RWPE2 (cell line): ENCODE results near the gene FGF4.

ENCODE experiments used
- ATAC-seq: fragments of 200-7000 bp; cut with Tn5 transposase; 3 replicates; pipeline ENCODE4 v1.9.1; 2021; ENCODE audit warnings: low read depth
- DNase-seq: peaks from one replicate; pipeline ENCODE4 v3.0.0-alpha.2; 2020; ENCODE audit warnings: low spot score
- H3K27ac ChIP-seq: fragments of 450-650 bp; 2 replicates; pipeline ENCODE4 v1.5.1; 2017; ENCODE audit warnings: mild to moderate bottlenecking; ENCODE audit not compliant: poor library complexity, severe bottlenecking
- H3K27me3 ChIP-seq: fragments of 250-450 bp; sonication (Bioruptor Pico); 2 replicates; pipeline ENCODE4 v1.5.1; 2021; ENCODE audit warnings: mild to moderate bottlenecking, moderate library complexity; ENCODE audit not compliant: insufficient read depth, poor library complexity, severe bottlenecking
- H3K36me3 ChIP-seq: fragments of 250-450 bp; sonication (Bioruptor Pico); 2 replicates; pipeline ENCODE4 v1.5.1; 2020; ENCODE audit warnings: low read depth, mild to moderate bottlenecking, moderate library complexity
- H3K4me1 ChIP-seq: fragments of 250-450 bp; sonication (Bioruptor Pico); 2 replicates; pipeline ENCODE4 v1.5.1; 2021; ENCODE audit warnings: mild to moderate bottlenecking, moderate library complexity; ENCODE audit not compliant: insufficient read depth, poor library complexity, severe bottlenecking
- H3K4me3 ChIP-seq: fragments of 250-450 bp; sonication (Bioruptor Pico); 2 replicates; pipeline ENCODE4 v1.5.1; 2021; ENCODE audit warnings: mild to moderate bottlenecking, moderate library complexity; ENCODE audit not compliant: severe bottlenecking
- H3K9me3 ChIP-seq: fragments of 250-450 bp; sonication (Bioruptor Pico); 2 replicates; pipeline ENCODE4 v1.5.1; 2021; ENCODE audit warnings: mild to moderate bottlenecking, moderate library complexity; ENCODE audit not compliant: severe bottlenecking
- CTCF ChIP-seq: fragments of 450-650 bp; IDR thresholded peaks from one replicate; pipeline ENCODE4 v1.5.1; 2017; ENCODE audit warnings: mild to moderate bottlenecking, moderate library complexity; ENCODE audit not compliant: poor library complexity, severe bottlenecking

The FGF4 gene

GRCh38 chr11:69813839-69814238 lies 38.7 kb upstream of the FGF4 start:
- no peak overlapping the region for H3K4me3 ChIP-seq
- no peaks in the 10 kb centered on the region for H3K9me3 ChIP-seq
- no peak for TF ChIP-seq CTCF
- H3K36me3 ChIP-seq = no peaks in the 10 kb centered on the region
- H3K27ac ChIP-seq = no peak overlapping the region
- no peaks in the 10 kb centered on the region for H3K4me1 ChIP-seq
- DNase-seq = no peak
- H3K27me3 ChIP-seq = peaks cover 46% of the 10 kb centered on the region
- no peak for ATAC-seq

- H3K27ac ChIP-seq = no peak overlapping the region
- no peak for DNase-seq
- H3K9me3 ChIP-seq = no peaks in the 10 kb centered on the region
- ATAC-seq = no peak
- H3K27me3 ChIP-seq = peaks cover 37% of the 10 kb centered on the region
- no peaks in the 10 kb centered on the region for H3K4me1 ChIP-seq
- H3K36me3 ChIP-seq = no peaks in the 10 kb centered on the region
- no peak for TF ChIP-seq CTCF
- no peak overlapping the region for H3K4me3 ChIP-seq
These were observed 37.8 kb upstream of the FGF4 start for GRCh38 chr11:69812946-69813345.

- Histone ChIP-seq H3K27ac (no peak overlapping the region), H3K4me1 (no peaks in the 10 kb centered on the region), H3K4me3 (no peak overlapping the region), H3K27me3 (peaks cover 30% of the 10 kb centered on the region), H3K36me3 (no peaks in the 10 kb centered on the region), H3K9me3 (no peaks in the 10 kb centered on the region)
- ATAC-seq (no peak), DNase-seq (no peak)
- no peak for TF ChIP-seq CTCF
These were observed 37.1 kb upstream of the FGF4 start for GRCh38 chr11:69812256-69812655.

- Histone ChIP-seq H3K36me3 (no peaks in the 10 kb centered on the region), H3K27me3 (peaks cover 22% of the 10 kb centered on the region), H3K9me3 (no peaks in the 10 kb centered on the region), H3K4me3 (no peak overlapping the region), H3K27ac (no peak overlapping the region), H3K4me1 (no peaks in the 10 kb centered on the region)
- no peak for TF ChIP-seq CTCF
- ATAC-seq = no peak
- DNase-seq = no peak
These were observed 36.3 kb upstream of the FGF4 start for GRCh38 chr11:69811431-69811830.

GRCh38 chr11:69810289-69811118 lies 35.4 kb upstream of the FGF4 start:
- ATAC-seq = no peak
- no peaks in the 10 kb centered on the region for H3K9me3 ChIP-seq
- H3K27me3 ChIP-seq = peaks cover 12% of the 10 kb centered on the region

More at GRCh38 chr11:69810289-69811118, 35.4 kb upstream of the FGF4 start:
- H3K36me3 ChIP-seq = no peaks in the 10 kb centered on the region
- H3K4me3 ChIP-seq = no peak overlapping the region
- no peaks in the 10 kb centered on the region for H3K4me1 ChIP-seq
- no peak for TF ChIP-seq CTCF
- DNase-seq = no peak
- H3K27ac ChIP-seq = no peak overlapping the region
